Cerebellar cortex (tissue), 1 donor: Measurements from ENCODE around the gene SLC25A6.
"Not testable (repeated sequence)": the region's sequence is repeated elsewhere in the genome, so short reads cannot be mapped to it uniquely, and the experiment has no call there.

Experiments
- DNase-seq: peaks from one replicate; pipeline ENCODE4 v3.0.0-alpha.2; 2015; ENCODE audit warnings: low spot score

SLC25A6 gene

DNA sequence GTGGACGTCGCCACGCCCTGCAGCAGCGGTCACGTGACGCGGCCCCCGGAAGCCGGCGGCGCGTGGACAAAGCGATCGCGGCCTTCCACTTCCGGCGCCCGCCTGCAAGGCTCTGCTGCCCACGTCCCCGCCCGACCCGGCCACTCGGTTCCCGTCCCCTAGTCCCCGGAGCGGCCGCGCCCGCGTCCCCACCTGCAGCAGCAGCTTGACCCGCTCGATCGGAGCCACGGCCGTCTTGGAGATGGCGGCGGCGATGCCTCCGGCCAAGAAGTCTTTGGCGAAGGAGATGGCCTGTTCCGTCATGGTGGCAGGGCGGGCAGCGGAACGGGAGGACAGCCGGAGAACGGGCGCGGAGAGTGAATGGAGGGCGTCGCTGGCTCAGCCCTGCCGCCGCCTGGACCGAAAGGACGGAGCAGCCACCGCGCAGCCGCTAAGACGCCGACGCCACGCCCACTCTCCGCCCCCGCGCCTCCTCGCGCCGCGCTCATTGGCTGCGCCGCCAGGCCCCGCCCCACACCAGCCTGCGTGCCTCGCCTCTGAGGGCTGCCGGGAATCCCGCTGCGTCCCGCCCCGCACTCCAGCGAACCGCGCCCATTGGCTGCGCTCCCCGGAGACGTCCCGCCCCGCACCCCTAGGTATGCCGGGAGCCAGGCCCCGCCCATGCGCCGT, at the start of gene SLC25A6:
TSS of gene SLC25A6 (minus strand) at position 407 of the 669 bp plus-strand sequence. CDS start at position 303, 104 bp downstream.
- DNase-seq, result peak; percentile 97

GRCh38 chrX:1440506-1440905, 48.6 kb upstream of the SLC25A6 start:
- no peak for DNase-seq

GRCh38 chrX:1435241-1435895, 43.5 kb upstream of the SLC25A6 start:
- DNase-seq, result no peak

- DNase-seq, result no peak
Observed at GRCh38 chrX:1434871-1435240, 42.9 kb upstream of the SLC25A6 start.

GRCh38 chrX:1433646-1434357, 41.9 kb upstream of the SLC25A6 start:
- no peak for DNase-seq

DNA sequence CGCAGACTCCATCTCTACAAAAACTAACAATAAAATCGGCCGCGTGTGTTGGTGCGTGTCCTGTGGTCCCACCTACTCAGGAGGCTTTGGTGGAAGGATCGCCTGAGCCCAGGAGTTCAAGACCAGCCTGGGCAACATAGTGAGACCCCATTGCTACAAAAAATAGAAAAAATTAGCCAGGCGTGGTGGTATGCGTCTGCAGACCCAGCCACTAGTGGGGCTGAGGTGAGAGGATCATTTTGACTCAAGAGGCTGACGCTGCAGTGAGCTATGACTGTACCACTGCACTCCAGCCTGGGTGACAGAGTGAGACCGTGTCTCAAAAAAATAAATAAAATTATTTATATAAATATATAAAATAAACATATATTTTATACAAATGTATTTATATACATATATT, 38.5 kb upstream of the SLC25A6 start:
- no peak for DNase-seq

- DNase-seq, result no peak
Observed at GRCh38 chrX:1427756-1428155, 35.8 kb upstream of the SLC25A6 start.

GRCh38 chrX:1426321-1426720, 34.4 kb upstream of the SLC25A6 start:
- not testable (repeated sequence) for DNase-seq

GRCh38 chrX:1425381-1425780, 33.5 kb upstream of the SLC25A6 start:
- DNase-seq, result no peak

GRCh38 chrX:1424147-1424851, 32.4 kb upstream of the SLC25A6 start:
- DNase-seq, result no peak

- no peak for DNase-seq
Observed at GRCh38 chrX:1423215-1423614, 31.3 kb upstream of the SLC25A6 start.

DNA sequence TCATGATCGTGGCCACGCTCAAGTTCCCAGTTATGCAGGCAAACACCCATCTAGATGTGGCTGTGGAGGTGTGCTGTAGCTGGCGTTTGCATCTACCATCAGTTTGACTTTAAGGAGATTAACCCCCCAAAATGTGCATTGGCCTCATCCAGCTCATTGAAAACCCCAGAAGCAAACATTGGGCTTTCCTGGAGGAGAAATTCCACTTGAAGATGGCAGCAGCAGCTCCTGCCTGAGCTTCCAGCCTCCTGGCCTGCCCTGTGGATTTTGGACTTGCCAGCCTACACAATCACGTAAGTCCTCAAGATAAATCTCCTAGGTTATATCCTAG, 30.2 kb upstream of the SLC25A6 start:
- no peak for DNase-seq

- DNase-seq, result no peak
Observed at GRCh38 chrX:1421433-1422134, 29.7 kb upstream of the SLC25A6 start.

DNA sequence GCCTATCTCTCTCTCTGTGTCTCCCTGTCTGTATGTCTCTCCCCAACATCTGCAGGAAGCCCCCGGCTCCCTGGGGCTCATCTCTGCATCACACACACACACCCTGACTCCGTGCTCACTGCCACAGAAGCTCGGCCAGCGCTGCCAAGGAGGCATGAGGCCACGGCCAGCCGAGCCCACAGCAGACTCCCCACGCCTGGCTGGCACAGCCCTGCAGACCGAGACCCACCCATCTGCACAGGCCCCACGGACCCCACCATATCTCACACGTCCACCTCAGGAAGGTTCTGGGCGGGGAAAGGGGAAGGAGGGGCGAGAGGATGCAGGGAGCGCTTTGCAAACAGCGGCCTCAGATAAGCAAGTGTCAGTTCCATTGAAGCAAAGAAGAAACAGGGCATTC, 28.5 kb upstream of the SLC25A6 start:
- no peak for DNase-seq

DNA sequence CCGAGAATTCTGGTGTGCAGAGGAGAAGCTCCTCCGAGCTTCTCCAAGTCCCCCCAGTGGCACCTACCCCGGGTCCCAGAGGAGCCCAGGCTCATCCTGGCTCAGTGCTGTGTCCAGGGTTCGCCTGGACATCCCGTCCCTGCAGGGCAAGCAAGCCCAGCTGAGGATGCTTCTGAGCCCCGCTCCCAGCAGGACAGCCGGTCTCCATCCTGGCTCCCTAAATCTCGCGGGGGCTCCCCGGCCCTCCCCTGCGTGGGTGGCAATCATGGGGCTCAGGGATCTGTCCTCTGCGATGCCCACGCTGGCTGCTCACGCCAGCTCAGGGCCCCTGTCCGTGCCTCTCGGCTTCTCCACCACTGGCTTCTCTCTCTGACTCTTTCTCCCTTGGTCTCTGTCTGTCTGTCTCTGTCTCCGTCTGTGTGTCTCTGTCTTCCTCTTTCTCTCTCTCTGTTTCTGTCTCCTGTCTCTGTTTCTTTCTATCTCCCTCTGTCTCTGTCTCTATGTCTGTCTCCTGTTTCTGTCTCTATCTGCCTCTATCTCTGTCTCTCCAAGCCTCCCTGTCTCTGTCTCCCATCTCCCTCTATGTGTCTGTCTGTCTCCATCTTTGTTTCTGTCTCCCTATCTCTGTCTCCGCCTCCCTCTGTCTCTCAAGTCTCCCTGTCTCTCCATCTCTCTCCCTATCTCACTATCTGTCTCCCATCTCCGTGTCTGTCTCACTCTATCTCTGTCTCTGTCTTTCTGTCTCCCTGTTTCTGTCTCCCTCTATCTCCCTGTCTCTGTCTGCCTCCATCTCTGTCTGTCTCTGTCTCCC, 27.8 kb upstream of the SLC25A6 start:
- no peak for DNase-seq

DNA sequence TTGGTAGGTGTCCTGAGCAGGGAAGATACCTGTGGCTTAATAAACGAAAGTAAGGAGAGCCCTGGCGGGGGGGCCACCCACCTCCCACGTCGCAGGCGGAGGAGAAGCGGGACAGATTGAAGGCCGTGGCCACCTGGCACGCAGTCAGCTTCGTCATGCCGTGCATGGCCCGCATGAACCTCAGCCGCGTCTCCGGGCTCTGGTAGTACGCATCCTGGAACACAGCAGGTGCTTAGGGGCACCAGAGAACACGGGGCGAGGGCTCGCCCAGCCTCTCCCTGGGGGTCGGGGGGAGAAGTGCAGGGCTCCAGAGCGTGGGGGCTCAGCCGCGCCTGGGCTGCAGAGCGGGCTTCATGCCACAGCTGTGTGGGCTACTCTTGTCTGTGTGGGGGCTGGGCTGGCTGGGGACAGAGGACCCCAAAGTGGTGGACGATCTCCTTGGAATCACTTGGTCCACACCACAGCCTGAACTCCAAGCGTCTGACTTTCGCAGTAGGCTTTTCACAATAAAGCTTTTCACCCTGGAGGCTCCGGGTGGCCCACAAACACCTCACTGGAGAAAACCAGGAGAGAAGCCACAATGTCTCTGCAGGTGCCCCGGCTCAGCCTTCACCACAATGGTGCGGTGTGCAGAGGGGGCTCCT, 27.1 kb upstream of the SLC25A6 start:
- DNase-seq, result no peak

DNA sequence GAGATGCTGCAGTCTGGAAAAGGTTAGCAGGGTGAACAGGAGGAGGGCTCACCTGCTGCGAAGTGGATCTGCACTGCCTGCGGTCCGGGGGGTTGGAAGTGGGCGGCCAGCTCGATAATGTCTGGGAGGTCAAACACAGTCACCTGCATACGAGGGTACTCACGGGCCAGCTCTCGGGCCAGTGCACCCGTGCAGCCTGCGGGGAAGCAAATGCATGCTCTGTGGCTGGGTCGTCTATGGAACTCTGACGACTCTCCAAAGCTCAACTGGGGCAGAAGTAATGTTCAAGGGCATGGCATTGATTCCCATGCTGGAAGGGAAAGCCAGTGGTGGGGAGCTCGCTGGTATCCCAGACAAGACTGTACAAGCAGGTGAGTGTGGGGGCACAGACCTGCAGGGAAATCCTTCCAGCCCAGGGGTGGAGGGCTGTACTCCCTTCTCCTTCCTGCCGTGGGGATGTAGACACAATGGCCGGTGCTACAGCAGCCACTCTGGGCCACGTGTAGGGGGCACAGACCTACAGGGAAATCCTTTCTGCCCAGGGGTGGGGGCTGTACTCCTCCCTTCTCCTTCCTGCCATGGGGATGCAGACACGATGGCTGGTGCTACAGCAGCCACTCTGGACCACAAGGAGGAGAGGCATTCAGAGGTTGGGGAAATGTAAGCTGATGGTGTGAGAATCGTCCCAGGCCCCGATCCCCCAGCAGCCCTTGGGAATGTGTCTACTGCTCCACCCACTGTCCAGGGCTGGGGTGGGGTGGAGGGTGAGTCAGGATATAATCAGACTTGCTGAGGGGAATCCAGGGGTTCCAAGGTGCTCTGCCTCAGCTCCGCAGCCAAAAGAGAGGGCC, 26.2 kb upstream of the SLC25A6 start:
- no peak for DNase-seq

- DNase-seq, result no peak
Observed at GRCh38 chrX:1416965-1417760, 25.2 kb upstream of the SLC25A6 start.

- DNase-seq, result no peak
Observed at GRCh38 chrX:1416327-1416784, 24.4 kb upstream of the SLC25A6 start.
